Keratinocyte (primary cell): Measurements from ENCODE around the gene DEF6.

Source experiments
- CTCF ChIP-seq, 3 experiments: IDR thresholded peaks in 1 of 3; conservative IDR thresholded peaks in 1 of 3; optimal IDR thresholded peaks in 1 of 3; 2 replicates in 2 of 3; 3 replicates in 1 of 3; pipeline versions ENCODE3 to v1.5.1; 2011; ENCODE audit warnings: low read length in 3 of 3, mild to moderate bottlenecking in 3 of 3, moderate library complexity in 2 of 3, control low read depth in 1 of 3, inconsistent platforms in 1 of 3; ENCODE audit not compliant: insufficient read depth in 2 of 3; ENCODE audit errors: extremely low read depth in 1 of 3
- EZH2 ChIP-seq: IDR thresholded peaks from one replicate; pipeline ENCODE4 v1.6.1; 2012; ENCODE audit warnings: inconsistent platforms, mild to moderate bottlenecking, low read length, moderate library complexity

GRCh38 chr6:35292494-35292893, 5.1 kb upstream of the DEF6 start:
- TF ChIP-seq CTCF (optimal IDR thresholded peaks at IDR 0.05 in 1 of 3, IDR thresholded peaks at IDR 0.05 in 1 of 3, conservative IDR thresholded peaks at IDR 0.05 in 1 of 3; ENCODE audit: extremely low read depth in 1 of 3, insufficient read depth in 2 of 3, low read length in 3 of 3) (no peak), EZH2 (no peak)
